H9 (cell line): ENCODE data around the gene CMSS1. TPM values are rescaled to one million over a fixed set of nuclear protein-coding genes. Genes with fewer than 3 reads are reported as not detected.

ENCODE experiments used
- DNase-seq: peaks from one replicate; pipeline ENCODE4 v3.0.0-alpha.2; 2017
- H2AFZ ChIP-seq: one replicate; pipeline ENCODE4 v1.6.1; 2013; ENCODE audit warnings: mild to moderate bottlenecking, low read length, control low read depth, moderate library complexity
- H2AK5ac ChIP-seq: 2 replicates; pipeline ENCODE4 v1.6.1; 2013; ENCODE audit warnings: low read length, control low read depth, mixed read lengths; ENCODE audit not compliant: insufficient read length
- H2BK120ac ChIP-seq: one replicate; pipeline ENCODE4 v1.6.1; 2013; ENCODE audit warnings: low read depth, mild to moderate bottlenecking, low read length, control low read depth, inconsistent platforms; ENCODE audit not compliant: poor library complexity, severe bottlenecking
- H2BK12ac ChIP-seq: 2 replicates; pipeline ENCODE4 v1.6.1; 2013; ENCODE audit warnings: low read length, control low read depth, mixed read lengths, low read depth; ENCODE audit not compliant: insufficient read length
- H2BK15ac ChIP-seq: 2 replicates; pipeline ENCODE4 v1.6.1; 2013; ENCODE audit warnings: low read depth, low read length, control low read depth
- H2BK20ac ChIP-seq: one replicate; pipeline ENCODE4 v1.6.1; 2013; ENCODE audit warnings: low read depth, mild to moderate bottlenecking, low read length, control low read depth, inconsistent platforms; ENCODE audit not compliant: poor library complexity, severe bottlenecking
- H2BK5ac ChIP-seq: 2 replicates; pipeline ENCODE4 v1.6.1; 2013; ENCODE audit warnings: low read length, control low read depth, mixed read lengths; ENCODE audit not compliant: insufficient read length
- H3K14ac ChIP-seq: 2 replicates; pipeline ENCODE4 v1.6.1; 2013; ENCODE audit warnings: low read length, control low read depth; ENCODE audit not compliant: insufficient read depth
- H3K18ac ChIP-seq: 2 replicates; pipeline ENCODE4 v1.6.1; 2013; ENCODE audit warnings: low read depth, mild to moderate bottlenecking, mixed read lengths, low read length, control low read depth; ENCODE audit not compliant: insufficient read length
- H3K23ac ChIP-seq: 2 replicates; pipeline ENCODE4 v1.6.1; 2013; ENCODE audit warnings: low read length, control low read depth, mixed read lengths, low read depth; ENCODE audit not compliant: insufficient read length
- H3K23me2 ChIP-seq: 2 replicates; pipeline ENCODE4 v1.6.1; 2013; ENCODE audit warnings: low read depth, mild to moderate bottlenecking, mixed read lengths, low read length, control low read depth; ENCODE audit not compliant: insufficient read length, poor library complexity, severe bottlenecking
- H3K27ac ChIP-seq: 2 replicates; pipeline ENCODE4 v1.5.1; 2013; ENCODE audit warnings: low read length, control low read depth, mixed read lengths, low read depth; ENCODE audit not compliant: insufficient read length
- H3K27me3 ChIP-seq: 2 replicates; pipeline ENCODE4 v1.6.1; 2013; ENCODE audit warnings: low read length, control low read depth, inconsistent platforms; ENCODE audit not compliant: insufficient read depth
- H3K4ac ChIP-seq: 2 replicates; pipeline ENCODE4 v1.6.1; 2013; ENCODE audit warnings: low read depth, mild to moderate bottlenecking, control low read depth, inconsistent platforms, low read length, moderate library complexity
- H3K4me1 ChIP-seq: 2 replicates; pipeline ENCODE4 v1.6.1; 2013; ENCODE audit warnings: low read length, control low read depth, inconsistent platforms; ENCODE audit not compliant: insufficient read depth
- H3K4me2 ChIP-seq: 2 replicates; pipeline ENCODE4 v1.6.1; 2013; ENCODE audit warnings: low read length, control low read depth, mixed read lengths; ENCODE audit not compliant: insufficient read length, insufficient read depth
- H3K56ac ChIP-seq: 2 replicates; pipeline ENCODE4 v1.6.1; 2013; ENCODE audit warnings: low read depth, mild to moderate bottlenecking, mixed read lengths, low read length, control low read depth; ENCODE audit not compliant: insufficient read length
- H3K79me1 ChIP-seq: 2 replicates; pipeline ENCODE4 v1.6.1; 2013; ENCODE audit warnings: low read depth, mild to moderate bottlenecking, moderate library complexity, low read length, control low read depth, inconsistent platforms; ENCODE audit not compliant: insufficient read depth, poor library complexity, severe bottlenecking
- H3K79me2 ChIP-seq: 2 replicates; pipeline ENCODE4 v1.6.1; 2013; ENCODE audit warnings: low read length, control low read depth, inconsistent platforms; ENCODE audit not compliant: insufficient read depth
- H3K9ac ChIP-seq: 2 replicates; pipeline ENCODE4 v1.6.1; 2013; ENCODE audit warnings: low read length, control low read depth, mixed read lengths; ENCODE audit not compliant: insufficient read length; ENCODE audit errors: extremely low read depth
- H3K9me3 ChIP-seq: one replicate; pipeline ENCODE4 v1.6.1; 2013; ENCODE audit warnings: low read depth, low read length, inconsistent platforms; ENCODE audit not compliant: control insufficient read depth
- H3T11ph ChIP-seq: one replicate; pipeline ENCODE4 v1.6.1; 2013; ENCODE audit warnings: mild to moderate bottlenecking, low read length, control low read depth, inconsistent platforms
- H4K20me1 ChIP-seq: one replicate; pipeline ENCODE4 v1.6.1; 2013; ENCODE audit not compliant: control insufficient read depth, insufficient read length, insufficient read depth
- H4K5ac ChIP-seq: 2 replicates; pipeline ENCODE4 v1.6.1; 2013; ENCODE audit warnings: low read depth, mild to moderate bottlenecking, mixed read lengths, low read length, control low read depth; ENCODE audit not compliant: insufficient read length
- H4K8ac ChIP-seq: replicated peaks from 2 replicates; pipeline ENCODE4 v1.6.1; 2013; ENCODE audit warnings: low read length, control low read depth, mixed read lengths, low read depth; ENCODE audit not compliant: insufficient read length
- H4K91ac ChIP-seq: 2 replicates; pipeline ENCODE4 v1.6.1; 2013; ENCODE audit warnings: low read depth, mild to moderate bottlenecking, moderate library complexity, mixed read lengths, low read length, control low read depth; ENCODE audit not compliant: insufficient read length
- H3K27ac Mint-ChIP-seq, 3 experiments: 2 replicates in 2 of 3; 3 replicates in 1 of 3; pipeline ENCODE4 v1.8.0; 2020 to 2021; ENCODE audit warnings: mixed read lengths in 3 of 3, mild to moderate bottlenecking in 1 of 3, moderate library complexity in 1 of 3
- H3K27me3 Mint-ChIP-seq: 2 replicates; pipeline ENCODE4 v1.8.0; 2021; ENCODE audit warnings: low read depth, mild to moderate bottlenecking, moderate library complexity, mixed read lengths
- H3K36me3 Mint-ChIP-seq, 3 experiments: 2 replicates in 2 of 3; 3 replicates in 1 of 3; pipeline ENCODE4 v1.8.0; 2020 to 2021; ENCODE audit warnings: low read depth in 3 of 3, mixed read lengths in 3 of 3; ENCODE audit not compliant: insufficient read depth in 1 of 3
- H3K4me1 Mint-ChIP-seq, 2 experiments: 2 replicates each; pipeline ENCODE4 v1.8.0; 2020; ENCODE audit warnings: mixed read lengths in 2 of 2
- H3K4me3 Mint-ChIP-seq, 2 experiments: 2 replicates in 1 of 2; 3 replicates in 1 of 2; pipeline ENCODE4 v1.8.0; 2020 to 2021; ENCODE audit warnings: mild to moderate bottlenecking in 2 of 2, mixed read lengths in 2 of 2, moderate library complexity in 1 of 2
- H3K9me3 Mint-ChIP-seq, 2 experiments: 2 replicates in 1 of 2; 3 replicates in 1 of 2; pipeline ENCODE4 v1.8.0; 2020; ENCODE audit warnings: mild to moderate bottlenecking in 2 of 2, mixed read lengths in 2 of 2, moderate library complexity in 1 of 2
- CTCF ChIP-seq: fragments of 200-600 bp; sonication (generic); conservative IDR thresholded peaks from 3 replicates; pipeline ENCODE4 v1.8.0; 2021; ENCODE audit warnings: antibody characterized with exemption, mild to moderate bottlenecking
- WGBS: extraction: QIAGEN DNeasy Blood & Tissue Kit; methylation state at CpG from one replicate; pipeline ENCODE4 v1.1.7; 2013; ENCODE audit warnings: missing lambda C conversion rate, low lambda C conversion rate, mixed read lengths; ENCODE audit not compliant: insufficient read length; ENCODE audit errors: extremely low coverage; 5-methylcytosine and 5-hydroxymethylcytosine counted together
- total RNA-seq: library from RNA; stranded (reverse); gene quantifications from 2 replicates; pipeline ENCODE4 v1.2.1, GENCODE V29; 2021

The CMSS1 gene
- total RNA-seq, 1 experiment from 2014 or later = 61.8 TPM

GRCh38 chr3:99823723-99824711 lies 6.4 kb downstream of the CMSS1 start:
- Mint-ChIP-seq H3K27ac (peak overlapping the region; percentile 0 to 28 (median 4); a peak in 4 of 7 replicates), H3K27me3 (no peaks in the 10 kb centered on the region), H3K4me3 (no peak overlapping the region), H3K4me1 (peaks cover 4 to 11% of the 10 kb centered on the region in 2 experiments), H3K36me3 (peaks cover 0 to 5% (median 4%) of the 10 kb centered on the region in 3 experiments; a peak in 3 of 7 replicates), H3K9me3 (no peaks in the 10 kb centered on the region)
- Histone ChIP-seq H4K20me1 (no peaks in the 10 kb centered on the region), H3K9me3 (no peaks in the 10 kb centered on the region), H4K5ac (no peak overlapping the region), H3K4me2 (no peak overlapping the region), H3K27me3 (no peaks in the 10 kb centered on the region), H3K23ac (no peak overlapping the region), H3K9ac (no peak overlapping the region), H3K56ac (no peak overlapping the region), H3K4ac (no peak overlapping the region), H2AK5ac (no peak overlapping the region), H3K27ac (no peak overlapping the region), H2BK12ac (no peak overlapping the region), H3K23me2 (no peaks in the 10 kb centered on the region), H4K91ac (no peak overlapping the region), H3K4me1 (no peaks in the 10 kb centered on the region), H2BK15ac (no peak overlapping the region), H2AFZ (no peak overlapping the region), H2BK20ac (no peak overlapping the region), H3K14ac (no peak overlapping the region), H3K18ac (no peak overlapping the region), H3K79me1 (peaks cover 3% of the 10 kb centered on the region), H4K8ac (no peak overlapping the region), H2BK5ac (no peak overlapping the region), H3K79me2 (no peaks in the 10 kb centered on the region), H3T11ph (no peak overlapping the region), H2BK120ac (no peak overlapping the region)
- no peak for DNase-seq
- TF ChIP-seq CTCF = no peak
- WGBS = no CpG with 5 or more reads among the region's 14 CpGs
